HepG2 (cell line): Measurements from ENCODE around the gene SNX6. TPM values are rescaled to one million over a fixed set of nuclear protein-coding genes. Genes with fewer than 3 reads are reported as not detected.
A peak's percentile ranks its signal among the peaks of the same experiment; 100 is the strongest.

Experiments
- GTF2F1 ChIP-seq: fragments of 150-350 bp; IDR thresholded peaks from 2 replicates; pipeline ENCODE4 v1.6.1; 2014; ENCODE audit warnings: low read length
- IRX3 ChIP-seq: sonication (generic); formaldehyde crosslinking; IDR thresholded peaks from 2 replicates; pipeline ENCODE4 v1.8.1; 2023; ENCODE audit warnings: mild to moderate bottlenecking, low read depth, missing genetic modification reagents, borderline replicate concordance
- MAF1 ChIP-seq: sonication (generic); formaldehyde crosslinking; IDR thresholded peaks from 2 replicates; pipeline ENCODE4 v1.5.0; 2020; ENCODE audit warnings: missing genetic modification reagents, borderline replicate concordance
- TBP ChIP-seq: sonication (generic); formaldehyde crosslinking; IDR thresholded peaks from 2 replicates; pipeline ENCODE4 v1.5.0; 2020; ENCODE audit warnings: missing genetic modification reagents
- TOE1 ChIP-seq: sonication (generic); formaldehyde crosslinking; IDR thresholded peaks from 2 replicates; pipeline ENCODE4 v1.4.0; 2020; ENCODE audit warnings: mild to moderate bottlenecking, missing genetic modification reagents
- ZMYM4 ChIP-seq: sonication (generic); formaldehyde crosslinking; IDR thresholded peaks from 2 replicates; pipeline ENCODE4 v1.8.1; 2023; ENCODE audit warnings: mild to moderate bottlenecking, missing genetic modification reagents
- ZNF121 ChIP-seq: sonication (generic); formaldehyde crosslinking; IDR thresholded peaks from 2 replicates; pipeline ENCODE4 v1.5.0; 2020; ENCODE audit warnings: mild to moderate bottlenecking, missing genetic modification reagents
- ZSCAN30 ChIP-seq: sonication (generic); formaldehyde crosslinking; IDR thresholded peaks from 2 replicates; pipeline ENCODE4 v1.5.0; 2020; ENCODE audit warnings: mild to moderate bottlenecking, missing genetic modification reagents
- polyA plus RNA-seq, 8 experiments: library from polyadenylated mRNA; depleted of rRNA in 3 of 8; stranded (reverse) in 7 of 8; unstranded in 1 of 8; fragments of >200 nt; fragmentation: Illumina TruSeq in 4 of 8; extraction: Trizol in 4 of 8; gene quantifications; 2 replicates each; pipeline versions ENCODE4 v1.2.1 to v1.2.3, GENCODE V29; 2011 to 2016; ENCODE audit warnings: low read depth in 4 of 8, missing spikeins in 1 of 8, mixed read lengths in 1 of 8; ENCODE audit not compliant: insufficient read depth in 1 of 8
- total RNA-seq, 5 experiments: library from RNA; depleted of rRNA; stranded (reverse); fragments of >200 nt; fragmentation: Illumina TruSeq; extraction: Trizol; gene quantifications; 2 replicates each; pipeline ENCODE4 v1.2.3, GENCODE V29; 2016; ENCODE audit warnings: low read depth in 1 of 5
- TF ChIP-seq, protein P1 (sequence below): sonication (generic); formaldehyde crosslinking; conservative IDR thresholded peaks from 2 replicates; pipeline ENCODE4 v1.4.0; 2020; ENCODE audit warnings: missing genetic modification reagents
- TF ChIP-seq, protein P2 (sequence below): sonication (generic); formaldehyde crosslinking; IDR thresholded peaks from 2 replicates; pipeline ENCODE4 v1.8.0; 2022; ENCODE audit warnings: missing genetic modification reagents, mild to moderate bottlenecking, moderate library complexity, borderline replicate concordance
- TF ChIP-seq, protein P3 (sequence below): sonication (generic); formaldehyde crosslinking; IDR thresholded peaks from 2 replicates; pipeline ENCODE4 v1.8.1; 2022; ENCODE audit warnings: low read depth, mild to moderate bottlenecking, missing genetic modification reagents
- TF ChIP-seq, protein P4 (sequence below): sonication (generic); formaldehyde crosslinking; IDR thresholded peaks from 2 replicates; pipeline ENCODE4 v1.5.0; 2020; ENCODE audit warnings: mild to moderate bottlenecking, missing genetic modification reagents, borderline replicate concordance
- TF ChIP-seq, protein P5 (sequence below): sonication (generic); formaldehyde crosslinking; IDR thresholded peaks from 2 replicates; pipeline ENCODE4 v1.4.0; 2020; ENCODE audit warnings: missing genetic modification reagents

SNX6 gene
- total and polyA plus RNA-seq, 2 of the 13 experiments (the other 11 are each of a cell fraction or from before 2014, with no cell fraction given), result 92.3 to 169 TPM

DNA sequence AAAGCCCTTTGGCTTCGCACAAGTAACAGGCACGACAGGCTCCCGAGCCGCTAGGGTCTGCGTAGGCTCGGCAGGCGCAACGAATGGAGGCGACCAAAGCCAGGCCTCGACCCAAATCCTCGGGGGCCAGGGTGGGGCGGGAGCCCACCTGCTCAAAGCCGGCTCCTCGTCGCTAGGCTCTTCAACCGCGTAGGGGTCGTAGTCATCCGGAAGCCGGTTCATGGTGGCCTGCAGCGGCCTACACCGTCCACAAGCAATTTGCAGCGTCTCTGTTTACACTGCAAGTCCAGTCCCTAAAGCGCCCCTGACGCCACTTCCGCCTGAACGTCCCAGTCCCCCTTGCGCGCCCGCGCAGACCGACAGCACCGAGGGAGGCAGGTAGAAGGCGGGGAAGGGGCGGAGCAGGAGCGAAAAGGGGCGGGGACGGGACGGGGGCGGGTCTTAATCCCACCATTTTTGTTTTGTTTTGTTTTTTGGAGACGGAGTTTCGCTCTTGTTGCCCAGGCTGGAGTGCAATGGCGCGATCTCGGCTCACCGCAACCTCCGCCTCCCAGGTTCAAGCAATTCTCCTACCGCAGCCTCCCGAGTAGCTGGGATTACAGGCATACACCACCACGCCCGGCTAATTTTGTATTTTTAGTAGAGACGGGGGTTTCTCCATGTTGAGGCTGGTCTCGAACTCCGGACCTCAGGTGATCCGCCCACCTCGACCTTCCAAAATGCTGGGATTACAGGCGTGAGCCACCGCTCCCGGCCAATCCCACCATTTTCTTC, 90.4 kb downstream of the SNX6 start, which contains the start of gene EAPP (continued):
- TF ChIP-seq, protein P1, sequence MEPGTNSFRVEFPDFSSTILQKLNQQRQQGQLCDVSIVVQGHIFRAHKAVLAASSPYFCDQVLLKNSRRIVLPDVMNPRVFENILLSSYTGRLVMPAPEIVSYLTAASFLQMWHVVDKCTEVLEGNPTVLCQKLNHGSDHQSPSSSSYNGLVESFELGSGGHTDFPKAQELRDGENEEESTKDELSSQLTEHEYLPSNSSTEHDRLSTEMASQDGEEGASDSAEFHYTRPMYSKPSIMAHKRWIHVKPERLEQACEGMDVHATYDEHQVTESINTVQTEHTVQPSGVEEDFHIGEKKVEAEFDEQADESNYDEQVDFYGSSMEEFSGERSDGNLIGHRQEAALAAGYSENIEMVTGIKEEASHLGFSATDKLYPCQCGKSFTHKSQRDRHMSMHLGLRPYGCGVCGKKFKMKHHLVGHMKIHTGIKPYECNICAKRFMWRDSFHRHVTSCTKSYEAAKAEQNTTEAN (CRISPR knock-in tag), result peak; percentile 91
- TF ChIP-seq ZSCAN30 (CRISPR knock-in tag) (no peak; the same call in 1 of the 2 replicates), IRX3 (no peak; the same call in 1 of the 2 replicates), GTF2F1 (no peak; the same call in 1 of the 2 replicates), ZMYM4 (peak; percentile 98), TOE1 (CRISPR knock-in tag) (peak; percentile 98), TBP (CRISPR knock-in tag) (no peak; the same call in 1 of the 2 replicates), MAF1 (peak; percentile 99), ZNF121 (CRISPR knock-in tag) (no peak)
- TF ChIP-seq, protein P2, sequence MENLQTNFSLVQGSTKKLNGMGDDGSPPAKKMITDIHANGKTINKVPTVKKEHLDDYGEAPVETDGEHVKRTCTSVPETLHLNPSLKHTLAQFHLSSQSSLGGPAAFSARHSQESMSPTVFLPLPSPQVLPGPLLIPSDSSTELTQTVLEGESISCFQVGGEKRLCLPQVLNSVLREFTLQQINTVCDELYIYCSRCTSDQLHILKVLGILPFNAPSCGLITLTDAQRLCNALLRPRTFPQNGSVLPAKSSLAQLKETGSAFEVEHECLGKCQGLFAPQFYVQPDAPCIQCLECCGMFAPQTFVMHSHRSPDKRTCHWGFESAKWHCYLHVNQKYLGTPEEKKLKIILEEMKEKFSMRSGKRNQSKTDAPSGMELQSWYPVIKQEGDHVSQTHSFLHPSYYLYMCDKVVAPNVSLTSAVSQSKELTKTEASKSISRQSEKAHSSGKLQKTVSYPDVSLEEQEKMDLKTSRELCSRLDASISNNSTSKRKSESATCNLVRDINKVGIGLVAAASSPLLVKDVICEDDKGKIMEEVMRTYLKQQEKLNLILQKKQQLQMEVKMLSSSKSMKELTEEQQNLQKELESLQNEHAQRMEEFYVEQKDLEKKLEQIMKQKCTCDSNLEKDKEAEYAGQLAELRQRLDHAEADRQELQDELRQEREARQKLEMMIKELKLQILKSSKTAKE (CRISPR knock-in tag), result peak; percentile 89
- TF ChIP-seq, protein P3, sequence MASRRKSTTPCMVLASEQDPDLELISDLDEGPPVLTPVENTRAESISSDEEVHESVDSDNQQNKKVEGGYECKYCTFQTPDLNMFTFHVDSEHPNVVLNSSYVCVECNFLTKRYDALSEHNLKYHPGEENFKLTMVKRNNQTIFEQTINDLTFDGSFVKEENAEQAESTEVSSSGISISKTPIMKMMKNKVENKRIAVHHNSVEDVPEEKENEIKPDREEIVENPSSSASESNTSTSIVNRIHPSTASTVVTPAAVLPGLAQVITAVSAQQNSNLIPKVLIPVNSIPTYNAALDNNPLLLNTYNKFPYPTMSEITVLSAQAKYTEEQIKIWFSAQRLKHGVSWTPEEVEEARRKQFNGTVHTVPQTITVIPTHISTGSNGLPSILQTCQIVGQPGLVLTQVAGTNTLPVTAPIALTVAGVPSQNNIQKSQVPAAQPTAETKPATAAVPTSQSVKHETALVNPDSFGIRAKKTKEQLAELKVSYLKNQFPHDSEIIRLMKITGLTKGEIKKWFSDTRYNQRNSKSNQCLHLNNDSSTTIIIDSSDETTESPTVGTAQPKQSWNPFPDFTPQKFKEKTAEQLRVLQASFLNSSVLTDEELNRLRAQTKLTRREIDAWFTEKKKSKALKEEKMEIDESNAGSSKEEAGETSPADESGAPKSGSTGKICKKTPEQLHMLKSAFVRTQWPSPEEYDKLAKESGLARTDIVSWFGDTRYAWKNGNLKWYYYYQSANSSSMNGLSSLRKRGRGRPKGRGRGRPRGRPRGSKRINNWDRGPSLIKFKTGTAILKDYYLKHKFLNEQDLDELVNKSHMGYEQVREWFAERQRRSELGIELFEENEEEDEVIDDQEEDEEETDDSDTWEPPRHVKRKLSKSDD (CRISPR knock-in tag), result peak; percentile 97
- TF ChIP-seq, protein P4, sequence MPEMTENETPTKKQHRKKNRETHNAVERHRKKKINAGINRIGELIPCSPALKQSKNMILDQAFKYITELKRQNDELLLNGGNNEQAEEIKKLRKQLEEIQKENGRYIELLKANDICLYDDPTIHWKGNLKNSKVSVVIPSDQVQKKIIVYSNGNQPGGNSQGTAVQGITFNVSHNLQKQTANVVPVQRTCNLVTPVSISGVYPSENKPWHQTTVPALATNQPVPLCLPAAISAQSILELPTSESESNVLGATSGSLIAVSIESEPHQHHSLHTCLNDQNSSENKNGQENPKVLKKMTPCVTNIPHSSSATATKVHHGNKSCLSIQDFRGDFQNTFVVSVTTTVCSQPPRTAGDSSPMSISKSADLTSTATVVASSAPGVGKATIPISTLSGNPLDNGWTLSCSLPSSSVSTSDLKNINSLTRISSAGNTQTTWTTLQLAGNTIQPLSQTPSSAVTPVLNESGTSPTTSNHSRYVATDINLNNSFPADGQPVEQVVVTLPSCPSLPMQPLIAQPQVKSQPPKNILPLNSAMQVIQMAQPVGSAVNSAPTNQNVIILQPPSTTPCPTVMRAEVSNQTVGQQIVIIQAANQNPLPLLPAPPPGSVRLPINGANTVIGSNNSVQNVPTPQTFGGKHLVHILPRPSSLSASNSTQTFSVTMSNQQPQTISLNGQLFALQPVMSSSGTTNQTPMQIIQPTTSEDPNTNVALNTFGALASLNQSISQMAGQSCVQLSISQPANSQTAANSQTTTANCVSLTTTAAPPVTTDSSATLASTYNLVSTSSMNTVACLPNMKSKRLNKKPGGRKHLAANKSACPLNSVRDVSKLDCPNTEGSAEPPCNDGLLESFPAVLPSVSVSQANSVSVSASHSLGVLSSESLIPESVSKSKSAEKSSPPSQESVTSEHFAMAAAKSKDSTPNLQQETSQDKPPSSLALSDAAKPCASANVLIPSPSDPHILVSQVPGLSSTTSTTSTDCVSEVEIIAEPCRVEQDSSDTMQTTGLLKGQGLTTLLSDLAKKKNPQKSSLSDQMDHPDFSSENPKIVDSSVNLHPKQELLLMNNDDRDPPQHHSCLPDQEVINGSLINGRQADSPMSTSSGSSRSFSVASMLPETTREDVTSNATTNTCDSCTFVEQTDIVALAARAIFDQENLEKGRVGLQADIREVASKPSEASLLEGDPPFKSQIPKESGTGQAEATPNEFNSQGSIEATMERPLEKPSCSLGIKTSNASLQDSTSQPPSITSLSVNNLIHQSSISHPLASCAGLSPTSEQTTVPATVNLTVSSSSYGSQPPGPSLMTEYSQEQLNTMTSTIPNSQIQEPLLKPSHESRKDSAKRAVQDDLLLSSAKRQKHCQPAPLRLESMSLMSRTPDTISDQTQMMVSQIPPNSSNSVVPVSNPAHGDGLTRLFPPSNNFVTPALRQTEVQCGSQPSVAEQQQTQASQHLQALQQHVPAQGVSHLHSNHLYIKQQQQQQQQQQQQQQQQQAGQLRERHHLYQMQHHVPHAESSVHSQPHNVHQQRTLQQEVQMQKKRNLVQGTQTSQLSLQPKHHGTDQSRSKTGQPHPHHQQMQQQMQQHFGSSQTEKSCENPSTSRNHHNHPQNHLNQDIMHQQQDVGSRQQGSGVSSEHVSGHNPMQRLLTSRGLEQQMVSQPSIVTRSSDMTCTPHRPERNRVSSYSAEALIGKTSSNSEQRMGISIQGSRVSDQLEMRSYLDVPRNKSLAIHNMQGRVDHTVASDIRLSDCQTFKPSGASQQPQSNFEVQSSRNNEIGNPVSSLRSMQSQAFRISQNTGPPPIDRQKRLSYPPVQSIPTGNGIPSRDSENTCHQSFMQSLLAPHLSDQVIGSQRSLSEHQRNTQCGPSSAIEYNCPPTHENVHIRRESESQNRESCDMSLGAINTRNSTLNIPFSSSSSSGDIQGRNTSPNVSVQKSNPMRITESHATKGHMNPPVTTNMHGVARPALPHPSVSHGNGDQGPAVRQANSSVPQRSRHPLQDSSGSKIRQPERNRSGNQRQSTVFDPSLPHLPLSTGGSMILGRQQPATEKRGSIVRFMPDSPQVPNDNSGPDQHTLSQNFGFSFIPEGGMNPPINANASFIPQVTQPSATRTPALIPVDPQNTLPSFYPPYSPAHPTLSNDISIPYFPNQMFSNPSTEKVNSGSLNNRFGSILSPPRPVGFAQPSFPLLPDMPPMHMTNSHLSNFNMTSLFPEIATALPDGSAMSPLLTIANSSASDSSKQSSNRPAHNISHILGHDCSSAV (CRISPR knock-in tag), result 0 out of 2 replicates have a peak, but pooled peaks have one; percentile 89
- TF ChIP-seq, protein P5, sequence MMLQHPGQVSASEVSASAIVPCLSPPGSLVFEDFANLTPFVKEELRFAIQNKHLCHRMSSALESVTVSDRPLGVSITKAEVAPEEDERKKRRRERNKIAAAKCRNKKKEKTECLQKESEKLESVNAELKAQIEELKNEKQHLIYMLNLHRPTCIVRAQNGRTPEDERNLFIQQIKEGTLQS (CRISPR knock-in tag), result peak; percentile 80
